ENCODE measurements around the gene NVL. TPM values are rescaled to one million over a fixed set of nuclear protein-coding genes. Genes with fewer than 3 reads are reported as not detected.

NVL gene
- total and polyA plus RNA-seq, 2 of the 8 experiments (the other 6 are each of a cell fraction or from before 2014, with no cell fraction given), result 22.7 to 45.8 TPM

- no peaks in the 10 kb centered on the region for H3K27me3 ChIP-seq (replicated peaks in 1 of 4; ENCODE audit: control insufficient read depth in 3 of 4, extremely low read depth in 1 of 4, insufficient read depth in 3 of 4, low read length in 3 of 4)
- no peak overlapping the region for H2BK12ac ChIP-seq (ENCODE audit: low read depth, low read length)
- no peak overlapping the region for H2BK5ac ChIP-seq (ENCODE audit: low read depth, low read length)
- no peak overlapping the region for H2BK20ac ChIP-seq (ENCODE audit: low read length)
- 91% methylated on average over 9 of the region's 9 CpGs; no CpG with 5 or more reads in 1 of the 2 experiments for WGBS, 2 experiments (ENCODE audit: extremely low coverage in 1 of 2, insufficient coverage in 1 of 2, insufficient read length in 1 of 2, insufficient replicate concordance in 2 of 2, low coverage in 1 of 2, low lambda C conversion rate in 2 of 2, missing lambda C conversion rate in 1 of 2)
- no peak overlapping the region for H3K4me3 ChIP-seq (ENCODE audit: extremely low read depth in 1 of 4, insufficient read depth in 2 of 4, low read depth in 3 of 4, low read length in 4 of 4)
- H3K23me2 ChIP-seq (ENCODE audit: low read depth, low read length), result peaks cover under 1% of the 10 kb centered on the region; the same call in 1 of the 2 replicates
- no peaks in the 10 kb centered on the region for H3K79me1 ChIP-seq (ENCODE audit: low read depth, low read length)
- H3K9me3 ChIP-seq (ENCODE audit: insufficient read depth in 2 of 2, low read depth in 1 of 2, low read length in 1 of 2), result no peaks in the 10 kb centered on the region
- no peak overlapping the region for H4K5ac ChIP-seq (ENCODE audit: insufficient read length, low read depth, low read length)
- peaks cover 0 to 4% (median 2%) of the 10 kb centered on the region in 4 experiments; a peak in 4 of 7 replicates for H3K4me1 ChIP-seq (replicated peaks in 1 of 4; ENCODE audit: control insufficient read depth in 3 of 4, insufficient read depth in 4 of 4, low read length in 3 of 4)
- no peak for FAIRE-seq
- ChIA-PET CTCF (ENCODE audit: partially characterized antibody) (interaction anchor here (0.6 to 1.5 kb wide), 4 partner anchors 10 to 1100 kb away, joined by 3 to 5 read pairs (median 4); no protein-coding TSS in a partner anchor), POLR2A (ENCODE audit: partially characterized antibody) (interaction anchor here (0.6 kb wide), 1 partner anchor 25 kb away, joined by 3 read pairs; no protein-coding TSS in a partner anchor)
- no peak overlapping the region for H2AK5ac ChIP-seq (ENCODE audit: low read depth, low read length)
- H3K4ac ChIP-seq (replicated peaks; ENCODE audit: insufficient read length, low read depth, low read length), result no peak overlapping the region
- H4K8ac ChIP-seq (ENCODE audit: extremely low read depth, insufficient read depth, low read length), result no peak overlapping the region
- H2BK120ac ChIP-seq (replicated peaks; ENCODE audit: low read depth, low read length), result no peak overlapping the region
- H3K79me2 ChIP-seq (ENCODE audit: control insufficient read depth in 1 of 2, insufficient read depth in 2 of 2, low read length in 2 of 2), result no peaks in the 10 kb centered on the region
- H3K23ac ChIP-seq (ENCODE audit: insufficient read length), result no peak overlapping the region
- TF ChIP-seq RXRA (IDR thresholded peaks at IDR 0.05; ENCODE audit: insufficient read depth, low read depth, low read length) (no peak), KDM1A (IDR thresholded peaks at IDR 0.05; ENCODE audit: borderline replicate concordance, low read length) (no peak)
- no peak overlapping the region for H3K4me2 ChIP-seq (ENCODE audit: insufficient read depth in 1 of 2, low read depth in 2 of 2, low read length in 2 of 2)
- no peak overlapping the region for H2BK15ac ChIP-seq (ENCODE audit: low read length)
- peak overlapping the region; percentile 1 for H4K91ac ChIP-seq (replicated peaks; ENCODE audit: insufficient read length, low read length)
- no peak overlapping the region for H3K27ac ChIP-seq (ENCODE audit: low read depth, low read length)
- no peaks in the 10 kb centered on the region for H3K36me3 ChIP-seq (ENCODE audit: control insufficient read depth in 2 of 4, insufficient read depth in 4 of 4, low read length in 3 of 4)
- H3K14ac ChIP-seq (ENCODE audit: insufficient read length), result no peak overlapping the region
- peak in 1 of 2 experiments; percentile 42 for DNase-seq (ENCODE audit: low read depth in 1 of 2, low spot score in 2 of 2)
- no peak overlapping the region for H3K18ac ChIP-seq (ENCODE audit: extremely low read depth, low read length)
- H4K20me1 ChIP-seq (replicated peaks in 1 of 2; ENCODE audit: control insufficient read depth in 1 of 2, insufficient read depth in 2 of 2, low read length in 2 of 2), result no peaks in the 10 kb centered on the region
- H2AFZ ChIP-seq (ENCODE audit: low read length), result no peak overlapping the region
- no peak overlapping the region for H3K56ac ChIP-seq (replicated peaks; ENCODE audit: insufficient read length, low read depth, low read length)
- H3K9ac ChIP-seq (replicated peaks in 1 of 4; ENCODE audit: extremely low read depth in 1 of 4, low read depth in 3 of 4, low read length in 3 of 4), result no peak overlapping the region
Observed at GRCh38 chr1:224177356-224177999, 152.5 kb downstream of the NVL start.

Small RNA genes within 50 kb of the gene (microRNA-seq; reads per million reads assigned to microRNA genes)
- 0.46 to 0.81 reads per million in 2 experiments for gene MIR320B2 (ENCODE audit: borderline microRNAs expressed in 2 of 2, borderline number of aligned reads in 2 of 2, borderline replicate concordance in 1 of 2)

Small RNA genes within 50 kb of the gene (small RNA-seq; reads per million reads assigned to genes)
- gene MIR320B2 (ENCODE audit: insufficient read depth), result not detected
- not detected for gene RF00139 (ENCODE audit: insufficient read depth)
- gene RNU6-1008P (ENCODE audit: insufficient read depth), result not detected

Other genes with a start within 250 kb of the NVL start
- gene FBXO28, start 216.1 kb downstream of the NVL start, total RNA-seq (2021; fragmentation: NEBNext Ultra II Directional; extraction: Animal tissue kit (Norgen Biotek cat#: 25700)), result 37.0 and 42.5 TPM in 2 replicates
- 8.6 and 10.3 TPM in 2 replicates for gene FBXO28, start 216.1 kb downstream of the NVL start, polyA plus RNA-seq (2011; rRNA removed)
- 46.1 TPM in 2 replicates for gene DEGS1, start 146.9 kb downstream of the NVL start, total RNA-seq (2021; fragmentation: NEBNext Ultra II Directional; extraction: Animal tissue kit (Norgen Biotek cat#: 25700))
- gene DEGS1, start 146.9 kb downstream of the NVL start, polyA plus RNA-seq (2011; rRNA removed), result 60.1 and 114 TPM in 2 replicates
- 76.2 and 84.7 TPM in 2 replicates for gene CNIH4, start 26.7 kb upstream of the NVL start, total RNA-seq (2021; fragmentation: NEBNext Ultra II Directional; extraction: Animal tissue kit (Norgen Biotek cat#: 25700))
- gene CNIH4, start 26.7 kb upstream of the NVL start, polyA plus RNA-seq (2011; rRNA removed), result 78.4 and 151 TPM in 2 replicates
- gene WDR26, start 104.6 kb upstream of the NVL start, total RNA-seq (2021; fragmentation: NEBNext Ultra II Directional; extraction: Animal tissue kit (Norgen Biotek cat#: 25700)), result 65.5 and 72.5 TPM in 2 replicates
- 14.7 and 18.0 TPM in 2 replicates for gene WDR26, start 104.6 kb upstream of the NVL start, polyA plus RNA-seq (2011; rRNA removed)

Measured in H1 (cell line).